HUES6 (cell line): ENCODE results near the gene DOK6.

Experiments used
- H3K27ac ChIP-seq: 2 replicates; pipeline ENCODE4 v1.7.0; 2013; ENCODE audit warnings: low read depth, mild to moderate bottlenecking, low read length, inconsistent platforms
- H3K27me3 ChIP-seq: 2 replicates; pipeline ENCODE4 v1.6.1; 2013; ENCODE audit warnings: low read length; ENCODE audit not compliant: control insufficient read depth, insufficient read depth
- H3K36me3 ChIP-seq: 2 replicates; pipeline ENCODE4 v1.6.1; 2013; ENCODE audit warnings: low read length; ENCODE audit not compliant: control insufficient read depth, insufficient read depth
- H3K4me1 ChIP-seq: 2 replicates; pipeline ENCODE4 v1.6.1; 2013; ENCODE audit warnings: low read length; ENCODE audit not compliant: control insufficient read depth, insufficient read depth
- H3K4me3 ChIP-seq: 2 replicates; pipeline ENCODE4 v1.5.1; 2013; ENCODE audit warnings: low read depth, low read length
- H3K9ac ChIP-seq: one replicate; pipeline ENCODE4 v1.6.1; 2013; ENCODE audit warnings: mild to moderate bottlenecking, low read length
- H3K9me3 ChIP-seq: 2 replicates; pipeline ENCODE4 v1.6.1; 2013; ENCODE audit warnings: low read depth, low read length; ENCODE audit not compliant: control insufficient read depth, insufficient read depth

Gene DOK6

DNA sequence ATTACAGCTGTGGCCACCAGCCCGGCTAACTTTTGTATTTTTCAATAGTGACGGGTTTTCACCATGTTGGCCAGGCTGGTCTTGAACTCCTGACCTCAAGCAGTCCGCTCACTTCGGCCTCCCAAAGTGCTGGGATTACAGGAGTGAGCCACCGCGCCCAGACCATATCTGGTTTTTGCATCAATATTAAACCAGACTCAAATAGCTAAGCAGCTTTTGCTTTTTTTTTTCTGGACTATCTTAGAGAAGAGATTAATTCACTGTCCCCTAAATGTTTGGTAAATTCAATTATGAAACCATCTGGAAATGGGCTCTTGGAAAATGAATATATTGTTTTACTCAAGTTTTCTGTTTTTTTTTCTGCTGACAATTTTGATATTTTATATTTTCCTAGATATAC is 183.7 kb downstream of the DOK6 start:
- H3K9ac ChIP-seq: no peak overlapping the region
- H3K27ac ChIP-seq: no peak overlapping the region
- no peaks in the 10 kb centered on the region for H3K4me1 ChIP-seq
- H3K27me3 ChIP-seq: no peaks in the 10 kb centered on the region
- no peaks in the 10 kb centered on the region for H3K36me3 ChIP-seq
- no peaks in the 10 kb centered on the region for H3K9me3 ChIP-seq
- H3K4me3 ChIP-seq: no peak overlapping the region

GRCh38 chr18:69585696-69586095 is 185.0 kb downstream of the DOK6 start:
- H3K27ac ChIP-seq: no peak overlapping the region
- no peaks in the 10 kb centered on the region for H3K36me3 ChIP-seq
- no peak overlapping the region for H3K4me3 ChIP-seq
- H3K27me3 ChIP-seq: no peaks in the 10 kb centered on the region
- H3K9ac ChIP-seq: no peak overlapping the region
- no peaks in the 10 kb centered on the region for H3K4me1 ChIP-seq
- H3K9me3 ChIP-seq: no peaks in the 10 kb centered on the region

DNA sequence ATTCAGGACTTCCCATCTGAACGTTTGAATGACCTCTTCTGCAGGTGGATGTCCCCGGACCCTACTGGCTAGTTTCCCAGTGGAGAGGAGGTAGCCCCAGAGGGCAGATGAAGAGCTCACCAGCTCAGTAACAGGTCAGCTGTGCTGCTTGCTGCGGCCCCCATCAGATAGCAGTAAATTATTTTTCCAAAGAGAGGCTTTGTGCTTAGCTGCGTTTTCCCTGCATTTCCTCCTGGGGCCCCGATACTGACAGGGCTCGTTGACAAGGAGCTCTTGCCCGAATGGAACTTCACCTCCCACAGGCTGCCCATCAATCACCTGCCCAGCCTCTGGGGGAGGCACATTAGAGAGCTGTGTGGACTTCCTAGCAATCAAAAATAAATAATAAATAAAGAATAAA is 185.8 kb downstream of the DOK6 start:
- Histone ChIP-seq H3K9me3 (no peaks in the 10 kb centered on the region), H3K9ac (no peak overlapping the region), H3K4me3 (no peak overlapping the region), H3K36me3 (no peaks in the 10 kb centered on the region), H3K27me3 (no peaks in the 10 kb centered on the region), H3K4me1 (no peaks in the 10 kb centered on the region), H3K27ac (no peak overlapping the region)

GRCh38 chr18:69588301-69588700 is 187.6 kb downstream of the DOK6 start:
- no peaks in the 10 kb centered on the region for H3K27me3 ChIP-seq
- no peak overlapping the region for H3K4me3 ChIP-seq
- H3K27ac ChIP-seq: no peak overlapping the region
- no peaks in the 10 kb centered on the region for H3K4me1 ChIP-seq
- H3K9me3 ChIP-seq: no peaks in the 10 kb centered on the region
- H3K36me3 ChIP-seq: no peaks in the 10 kb centered on the region
- H3K9ac ChIP-seq: no peak overlapping the region

GRCh38 chr18:69590150-69590549 is 189.5 kb downstream of the DOK6 start:
- H3K27me3 ChIP-seq: no peaks in the 10 kb centered on the region
- no peaks in the 10 kb centered on the region for H3K9me3 ChIP-seq
- no peaks in the 10 kb centered on the region for H3K4me1 ChIP-seq
- H3K27ac ChIP-seq: no peak overlapping the region
- no peaks in the 10 kb centered on the region for H3K36me3 ChIP-seq
- no peak overlapping the region for H3K4me3 ChIP-seq
- H3K9ac ChIP-seq: no peak overlapping the region

DNA sequence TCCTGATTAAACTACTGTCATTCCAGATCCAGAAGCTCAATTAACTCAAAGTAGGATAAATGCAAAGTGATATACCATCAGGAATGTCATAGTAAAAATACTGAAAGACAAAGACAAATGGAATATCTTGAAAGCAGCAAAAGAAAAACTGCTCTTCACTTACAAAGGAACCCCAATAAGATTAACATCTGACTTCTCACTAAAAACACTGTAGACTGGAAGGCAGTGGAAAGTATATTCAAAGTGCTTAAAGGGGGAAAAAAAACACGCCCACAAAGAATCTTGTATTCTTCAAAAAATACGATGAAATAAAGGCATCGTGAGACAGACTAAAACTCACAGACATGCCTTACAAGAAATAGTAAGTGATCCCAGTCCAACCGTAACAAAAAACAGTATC is 195.7 kb downstream of the DOK6 start:
- no peak overlapping the region for H3K9ac ChIP-seq
- no peaks in the 10 kb centered on the region for H3K4me1 ChIP-seq

DNA sequence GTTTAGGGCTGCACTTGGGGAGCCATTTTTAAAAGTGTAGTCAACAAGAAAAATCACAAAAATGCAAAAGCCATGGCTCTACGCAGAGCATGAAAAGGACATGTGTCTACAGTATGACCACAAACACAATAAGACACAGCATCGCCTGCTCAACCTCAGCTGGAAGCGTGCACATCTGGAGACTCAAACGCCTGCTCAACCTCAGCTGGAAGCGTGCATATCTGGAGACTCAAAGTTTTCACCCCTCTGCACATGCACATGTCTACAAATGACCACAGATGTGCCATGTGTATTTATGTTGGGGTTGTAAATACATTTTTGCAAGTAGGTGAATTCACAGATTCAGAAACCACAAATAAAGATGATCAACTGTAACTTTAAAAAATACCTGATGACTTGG is 196.9 kb downstream of the DOK6 start:
- Histone ChIP-seq H3K36me3 (no peaks in the 10 kb centered on the region), H3K4me1 (no peaks in the 10 kb centered on the region), H3K9ac (no peak overlapping the region), H3K27me3 (no peaks in the 10 kb centered on the region), H3K9me3 (0 out of 2 replicates have a peak, but pooled peaks cover 11% of the 10 kb centered on the region), H3K4me3 (no peak overlapping the region), H3K27ac (no peak overlapping the region)

More for the DNA sequence above, 195.7 kb downstream of the DOK6 start:
- Histone ChIP-seq H3K27me3 (no peaks in the 10 kb centered on the region), H3K36me3 (no peaks in the 10 kb centered on the region), H3K9me3 (0 out of 2 replicates have a peak, but pooled peaks cover 11% of the 10 kb centered on the region), H3K27ac (no peak overlapping the region), H3K4me3 (no peak overlapping the region)

DNA sequence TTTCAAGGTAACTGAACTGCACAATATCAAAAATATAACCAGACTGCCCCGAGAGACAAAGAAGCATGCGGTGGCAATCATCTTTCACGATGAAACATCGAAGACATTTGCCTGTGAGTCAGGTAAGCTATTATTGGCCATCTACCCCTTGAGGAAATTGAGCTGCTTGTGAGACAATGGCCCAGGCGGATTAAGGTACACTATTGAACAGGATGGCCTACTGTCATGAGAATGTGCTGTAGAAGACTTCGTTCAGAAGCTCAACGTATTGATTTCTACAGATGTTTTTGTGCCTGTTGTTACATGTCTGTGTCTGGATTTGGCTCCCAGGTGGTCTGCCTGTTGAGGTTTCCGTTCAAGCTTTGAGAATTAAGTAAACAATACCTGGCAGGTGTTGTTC is 198.7 kb downstream of the DOK6 start:
- Histone ChIP-seq H3K4me1 (no peaks in the 10 kb centered on the region), H3K27ac (no peak overlapping the region), H3K9me3 (0 out of 2 replicates have a peak, but pooled peaks cover 11% of the 10 kb centered on the region), H3K9ac (no peak overlapping the region), H3K27me3 (no peaks in the 10 kb centered on the region), H3K36me3 (no peaks in the 10 kb centered on the region), H3K4me3 (no peak overlapping the region)

DNA sequence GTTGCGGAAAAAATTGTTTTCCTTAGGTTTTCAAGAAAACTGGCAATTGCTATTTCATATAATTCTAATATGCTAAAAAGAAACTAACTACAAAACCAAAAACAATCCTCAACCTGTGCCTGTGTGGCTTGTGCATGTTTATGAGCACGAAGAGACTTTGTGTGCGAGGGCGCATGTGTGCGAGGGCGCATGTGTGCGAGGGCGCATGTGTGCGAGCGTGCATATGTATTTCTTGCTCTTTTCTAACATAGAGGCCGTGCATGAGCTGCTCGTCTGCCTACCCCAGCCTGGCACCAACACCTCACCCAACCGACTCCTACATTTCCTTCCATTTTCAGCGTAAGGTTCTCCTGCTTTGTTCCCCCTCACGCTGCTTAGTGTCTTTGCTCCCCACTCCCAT is 211.6 kb downstream of the DOK6 start:
- no peak overlapping the region for H3K27ac ChIP-seq
- no peaks in the 10 kb centered on the region for H3K4me1 ChIP-seq
- no peaks in the 10 kb centered on the region for H3K9me3 ChIP-seq
- no peak overlapping the region for H3K9ac ChIP-seq
- H3K4me3 ChIP-seq: no peak overlapping the region
- no peaks in the 10 kb centered on the region for H3K27me3 ChIP-seq
- H3K36me3 ChIP-seq: no peaks in the 10 kb centered on the region

- H3K36me3 ChIP-seq: no peaks in the 10 kb centered on the region
- no peak overlapping the region for H3K4me3 ChIP-seq
- H3K27me3 ChIP-seq: no peaks in the 10 kb centered on the region
- H3K9me3 ChIP-seq: no peaks in the 10 kb centered on the region
- no peaks in the 10 kb centered on the region for H3K4me1 ChIP-seq
- no peak overlapping the region for H3K9ac ChIP-seq
- no peak overlapping the region for H3K27ac ChIP-seq
These were observed 215.4 kb downstream of the DOK6 start for GRCh38 chr18:69616114-69616513.

DNA sequence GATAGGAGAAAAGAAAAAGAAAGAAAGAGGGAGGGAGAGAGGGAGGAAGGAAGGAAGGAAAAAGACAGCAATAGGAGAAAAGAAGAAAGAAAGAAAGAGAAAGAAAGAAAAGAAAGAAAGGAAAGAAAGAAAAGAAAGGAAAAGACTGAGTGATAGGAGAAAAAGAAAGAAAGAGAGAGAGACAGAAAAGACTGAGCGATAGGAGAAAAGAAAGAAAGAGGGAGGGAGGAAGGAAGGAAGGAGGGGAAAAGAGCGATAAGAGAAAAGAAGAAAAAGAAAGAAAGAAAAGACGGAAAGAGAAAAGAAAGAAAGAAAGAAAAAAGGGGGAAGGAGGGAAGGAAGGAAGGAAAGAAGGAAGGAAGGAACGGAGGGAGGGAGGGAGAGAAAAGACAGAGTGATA is 216.7 kb downstream of the DOK6 start:
- Histone ChIP-seq H3K4me1 (no peaks in the 10 kb centered on the region), H3K27ac (no peak overlapping the region), H3K9me3 (no peaks in the 10 kb centered on the region), H3K36me3 (no peaks in the 10 kb centered on the region), H3K27me3 (no peaks in the 10 kb centered on the region), H3K9ac (no peak overlapping the region), H3K4me3 (no peak overlapping the region)

GRCh38 chr18:69617888-69618287 is 217.2 kb downstream of the DOK6 start:
- no peak overlapping the region for H3K9ac ChIP-seq
- H3K4me1 ChIP-seq: no peaks in the 10 kb centered on the region
- no peak overlapping the region for H3K4me3 ChIP-seq
- no peaks in the 10 kb centered on the region for H3K27me3 ChIP-seq
- H3K9me3 ChIP-seq: no peaks in the 10 kb centered on the region
- H3K36me3 ChIP-seq: no peaks in the 10 kb centered on the region
- no peak overlapping the region for H3K27ac ChIP-seq
